Inferior parietal cortex (tissue), 1 donor: ENCODE results near the gene PDGFC.

Source experiments
- DNase-seq: peaks from one replicate; pipeline ENCODE4 v3.0.0-alpha.2; 2016; ENCODE audit errors: extremely low spot score

Gene PDGFC

GRCh38 chr4:156782491-156782890 lies 189.1 kb downstream of the PDGFC start:
- DNase-seq, result no peak

GRCh38 chr4:156781852-156782251 lies 189.7 kb downstream of the PDGFC start:
- no peak for DNase-seq

GRCh38 chr4:156779774-156780173 lies 191.8 kb downstream of the PDGFC start:
- DNase-seq, result no peak

GRCh38 chr4:156779042-156779441 lies 192.6 kb downstream of the PDGFC start:
- DNase-seq, result no peak

- DNase-seq, result no peak
These were observed 193.0 kb downstream of the PDGFC start for GRCh38 chr4:156778606-156779005.

GRCh38 chr4:156778093-156778492 lies 193.5 kb downstream of the PDGFC start:
- no peak for DNase-seq

- DNase-seq, result no peak
These were observed 195.8 kb downstream of the PDGFC start for GRCh38 chr4:156775813-156776212.

- DNase-seq, result no peak
These were observed 197.2 kb downstream of the PDGFC start for GRCh38 chr4:156774422-156774821.

GRCh38 chr4:156773648-156774357 lies 197.8 kb downstream of the PDGFC start:
- DNase-seq, result no peak

GRCh38 chr4:156771171-156771837 lies 200.3 kb downstream of the PDGFC start:
- peak; percentile 72 for DNase-seq

GRCh38 chr4:156770140-156770539 lies 201.5 kb downstream of the PDGFC start:
- no peak for DNase-seq

GRCh38 chr4:156767911-156768415 lies 203.6 kb downstream of the PDGFC start:
- no peak for DNase-seq

GRCh38 chr4:156766846-156767245 lies 204.8 kb downstream of the PDGFC start:
- DNase-seq, result no peak

- no peak for DNase-seq
These were observed 206.3 kb downstream of the PDGFC start for GRCh38 chr4:156765277-156765676.

- no peak for DNase-seq
These were observed 206.8 kb downstream of the PDGFC start for GRCh38 chr4:156764846-156765245.

GRCh38 chr4:156764145-156764544 lies 207.5 kb downstream of the PDGFC start:
- DNase-seq, result no peak

- DNase-seq, result no peak
These were observed 208.1 kb downstream of the PDGFC start for GRCh38 chr4:156763511-156763910.

- no peak for DNase-seq
These were observed 208.7 kb downstream of the PDGFC start for GRCh38 chr4:156762851-156763250.

- no peak for DNase-seq
These were observed 215.5 kb downstream of the PDGFC start for GRCh38 chr4:156756118-156756517.

- no peak for DNase-seq
These were observed 216.6 kb downstream of the PDGFC start for GRCh38 chr4:156754832-156755570.

- no peak for DNase-seq
These were observed 220.1 kb downstream of the PDGFC start for GRCh38 chr4:156751486-156751885.
